Measurements from ENCODE around the gene ODF2. TPM values are rescaled to one million over a fixed set of nuclear protein-coding genes. Genes with fewer than 3 reads are reported as not detected.
A peak's percentile ranks its signal among the peaks of the same experiment; 100 is the strongest.

Gene ODF2
- polyA plus RNA-seq, 2 of the 4 experiments (the other 2 are of a cell fraction), result 24.7 to 29.6 TPM

- H3K27ac ChIP-seq, result no peak overlapping the region
- H3K9me3 ChIP-seq, result no peaks in the 10 kb centered on the region
- TF ChIP-seq HOXB5 (CRISPR knock-in tag; IDR thresholded peaks at IDR 0.05), result no peak
- no peak for TF ChIP-seq TP53 (CRISPR knock-in tag; IDR thresholded peaks at IDR 0.05)
- DNase-seq (ENCODE audit: low read depth in 1 of 2, low spot score in 1 of 2) (no peak), ATAC-seq (no peak), FAIRE-seq (no peak)
- POLR2A ChIA-PET, result no interaction called here
- CTCF ChIA-PET, result interaction anchor here (1.7 to 3.1 kb wide), 4 partner anchors 10 to 109 kb away, joined by 4 to 17 read pairs (median 6); partner anchors contain the start of gene GLE1
- no peak overlapping the region for H3K4me3 ChIP-seq
- no peak overlapping the region for H3K4me2 ChIP-seq
- no peaks in the 10 kb centered on the region for H3K4me1 ChIP-seq
- WGBS (ENCODE audit: missing lambda C conversion rate), result 53% methylated on average over 1 of the region's 1 CpG
These were observed 39.5 kb downstream of the ODF2 start for GRCh38 chr9:128495296-128495695.

GRCh38 chr9:128495804-128496417 is 40.1 kb downstream of the ODF2 start:
- no peak overlapping the region for H3K4me2 ChIP-seq
- WGBS (ENCODE audit: missing lambda C conversion rate), result 76% methylated on average over 6 of the region's 6 CpGs
- ChIA-PET POLR2A (no interaction called here), CTCF (interaction anchor here (0.6 to 3.1 kb wide), 6 partner anchors 9 to 299 kb away, joined by 3 to 17 read pairs (median 5); partner anchors contain the start of genes GLE1 and PKN3)
- TF ChIP-seq HOXB13 (CRISPR knock-in tag; IDR thresholded peaks at IDR 0.05; ENCODE audit: low read depth) (no peak), EHF (CRISPR knock-in tag; IDR thresholded peaks at IDR 0.05) (no peak), MAFK (IDR thresholded peaks at IDR 0.05; ENCODE audit: partially characterized antibody) (peak; percentile 49), RAD21 (conservative IDR thresholded peaks at IDR 0.05 in 1 of 2, IDR thresholded peaks at IDR 0.05 in 1 of 2) (peak in 1 of 2 experiments; percentile 20; a peak in 1 of 5 replicates)
- DNase-seq (ENCODE audit: low read depth in 1 of 2, low spot score in 1 of 2) (peak in 1 of 2 experiments; percentile 52), ATAC-seq (peak; percentile 42 to 65; a peak in 4 of 6 replicates), FAIRE-seq (no peak)
- no peaks in the 10 kb centered on the region for H3K4me1 ChIP-seq
- H3K9me3 ChIP-seq, result no peaks in the 10 kb centered on the region
- H3K27ac ChIP-seq, result no peak overlapping the region
- H3K4me3 ChIP-seq, result no peak overlapping the region

GRCh38 chr9:128497824-128498610 is 42.2 kb downstream of the ODF2 start:
- Histone ChIP-seq H3K4me1 (no peaks in the 10 kb centered on the region), H3K27ac (no peak overlapping the region), H3K4me2 (no peak overlapping the region), H3K9me3 (no peaks in the 10 kb centered on the region), H3K4me3 (no peak overlapping the region)
- FAIRE-seq, result no peak
- POLR2A ChIA-PET, result interaction anchor here (0.5 kb wide), 1 partner anchor 54 kb away, joined by 13 read pairs; no protein-coding TSS in a partner anchor
- CTCF ChIA-PET, result interaction anchor here (1.1 to 3.1 kb wide), 5 partner anchors 13 to 138 kb away, joined by 3 to 17 read pairs (median 3); no protein-coding TSS in a partner anchor
- TF ChIP-seq, protein P1, sequence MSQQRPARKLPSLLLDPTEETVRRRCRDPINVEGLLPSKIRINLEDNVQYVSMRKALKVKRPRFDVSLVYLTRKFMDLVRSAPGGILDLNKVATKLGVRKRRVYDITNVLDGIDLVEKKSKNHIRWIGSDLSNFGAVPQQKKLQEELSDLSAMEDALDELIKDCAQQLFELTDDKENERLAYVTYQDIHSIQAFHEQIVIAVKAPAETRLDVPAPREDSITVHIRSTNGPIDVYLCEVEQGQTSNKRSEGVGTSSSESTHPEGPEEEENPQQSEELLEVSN (IDR thresholded peaks at IDR 0.05; ENCODE audit: borderline replicate concordance, low read depth), result no peak
- TF ChIP-seq GATA3 (IDR thresholded peaks at IDR 0.05; ENCODE audit: borderline replicate concordance), result no peak
- ATAC-seq, result no peak; a peak in 1 of 6 replicates
- WGBS (ENCODE audit: missing lambda C conversion rate), result 93% methylated on average over 10 of the region's 11 CpGs
- DNase-seq (ENCODE audit: low read depth in 1 of 2, low spot score in 1 of 2), result no peak

DNA sequence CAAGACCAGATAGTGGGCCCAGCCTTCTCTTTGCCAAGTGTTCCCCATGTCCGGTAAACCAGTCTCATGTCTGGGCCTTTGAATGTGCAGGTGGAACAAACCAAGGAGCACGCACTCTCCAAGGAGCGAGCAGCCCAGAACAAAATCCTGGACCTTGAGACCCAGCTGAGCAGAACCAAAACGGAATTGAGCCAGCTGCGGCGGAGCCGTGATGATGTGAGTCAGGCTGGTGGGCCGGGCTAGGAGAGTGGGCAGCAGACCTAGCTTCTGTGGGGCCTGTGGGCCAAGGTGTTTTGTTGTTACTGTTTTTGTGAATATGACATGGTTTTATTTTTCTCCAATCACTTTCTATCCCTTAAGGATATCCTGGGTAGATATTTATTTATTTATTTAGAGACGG is 43.1 kb downstream of the ODF2 start:
- Histone ChIP-seq H3K27ac (no peak overlapping the region), H3K4me1 (peaks cover 5% of the 10 kb centered on the region; the same call in 2 of the 3 replicates), H3K9me3 (no peaks in the 10 kb centered on the region), H3K4me3 (no peak overlapping the region), H3K4me2 (no peak overlapping the region)
- WGBS (ENCODE audit: missing lambda C conversion rate), result 90% methylated on average over 8 of the region's 9 CpGs
- ChIA-PET CTCF (interaction anchor here (1.1 kb wide), 1 partner anchor 52 kb away, joined by 3 read pairs; no protein-coding TSS in a partner anchor), POLR2A (interaction anchor here (0.5 to 0.6 kb wide), 2 partner anchors 55 to 95 kb away, joined by 4 to 13 read pairs; no protein-coding TSS in a partner anchor)
- no peak for TF ChIP-seq TP53 (CRISPR knock-in tag; IDR thresholded peaks at IDR 0.05)
- TF ChIP-seq POLR2A (IDR thresholded peaks at IDR 0.05; ENCODE audit: low read length), result no peak
- TF ChIP-seq SMC3 (IDR thresholded peaks at IDR 0.05), result no peak
- TF ChIP-seq FOSB (CRISPR knock-in tag; IDR thresholded peaks at IDR 0.05), result no peak
- TF ChIP-seq, protein P2, sequence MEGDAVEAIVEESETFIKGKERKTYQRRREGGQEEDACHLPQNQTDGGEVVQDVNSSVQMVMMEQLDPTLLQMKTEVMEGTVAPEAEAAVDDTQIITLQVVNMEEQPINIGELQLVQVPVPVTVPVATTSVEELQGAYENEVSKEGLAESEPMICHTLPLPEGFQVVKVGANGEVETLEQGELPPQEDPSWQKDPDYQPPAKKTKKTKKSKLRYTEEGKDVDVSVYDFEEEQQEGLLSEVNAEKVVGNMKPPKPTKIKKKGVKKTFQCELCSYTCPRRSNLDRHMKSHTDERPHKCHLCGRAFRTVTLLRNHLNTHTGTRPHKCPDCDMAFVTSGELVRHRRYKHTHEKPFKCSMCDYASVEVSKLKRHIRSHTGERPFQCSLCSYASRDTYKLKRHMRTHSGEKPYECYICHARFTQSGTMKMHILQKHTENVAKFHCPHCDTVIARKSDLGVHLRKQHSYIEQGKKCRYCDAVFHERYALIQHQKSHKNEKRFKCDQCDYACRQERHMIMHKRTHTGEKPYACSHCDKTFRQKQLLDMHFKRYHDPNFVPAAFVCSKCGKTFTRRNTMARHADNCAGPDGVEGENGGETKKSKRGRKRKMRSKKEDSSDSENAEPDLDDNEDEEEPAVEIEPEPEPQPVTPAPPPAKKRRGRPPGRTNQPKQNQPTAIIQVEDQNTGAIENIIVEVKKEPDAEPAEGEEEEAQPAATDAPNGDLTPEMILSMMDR (IDR thresholded peaks at IDR 0.05), result no peak
- no peak for TF ChIP-seq RNF2 (IDR thresholded peaks at IDR 0.05; ENCODE audit: borderline replicate concordance, low read depth)
- no peak for TF ChIP-seq ZNF302 (CRISPR knock-in tag; IDR thresholded peaks at IDR 0.05)
- no peak for TF ChIP-seq RCOR1 (IDR thresholded peaks at IDR 0.05; ENCODE audit: low read depth, low read length)
- TF ChIP-seq, protein P1 (IDR thresholded peaks at IDR 0.05; ENCODE audit: borderline replicate concordance, low read depth), result no peak
- no peak for FAIRE-seq
- no peak for ATAC-seq
- no peak for DNase-seq (ENCODE audit: low read depth in 1 of 2, low spot score in 1 of 2)
